ENCODE results near the gene AP1B1.

The AP1B1 gene

GRCh38 chr22:29292379-29292778 is 96.0 kb downstream of the AP1B1 start:
- Mint-ChIP-seq H3K27ac (no peak overlapping the region), H3K4me1 (no peaks in the 10 kb centered on the region), H3K36me3 (ENCODE audit: low read depth) (peaks cover 87% of the 10 kb centered on the region), H3K9me3 (no peaks in the 10 kb centered on the region), H3K27me3 (ENCODE audit: low read depth) (no peaks in the 10 kb centered on the region), H3K4me3 (no peak overlapping the region)
- TF ChIP-seq CTCF (IDR thresholded peaks at IDR 0.05; ENCODE audit: unreplicated experiment in 3 of 3), result no peak

- no peaks in the 10 kb centered on the region for H3K9me3 Mint-ChIP-seq
- H3K27me3 Mint-ChIP-seq (ENCODE audit: low read depth), result no peaks in the 10 kb centered on the region
These were observed 97.2 kb downstream of the AP1B1 start for GRCh38 chr22:29291215-29291614.

GRCh38 chr22:29290061-29290460 is 98.3 kb downstream of the AP1B1 start:
- Mint-ChIP-seq H3K4me3 (no peak overlapping the region), H3K27me3 (ENCODE audit: low read depth) (no peaks in the 10 kb centered on the region), H3K4me1 (no peaks in the 10 kb centered on the region), H3K27ac (no peak overlapping the region), H3K36me3 (ENCODE audit: low read depth) (peaks cover 91% of the 10 kb centered on the region), H3K9me3 (no peaks in the 10 kb centered on the region)
- no peak for TF ChIP-seq CTCF (IDR thresholded peaks at IDR 0.05; ENCODE audit: unreplicated experiment in 3 of 3)

More at GRCh38 chr22:29291215-29291614, 97.2 kb downstream of the AP1B1 start:
- no peak for TF ChIP-seq CTCF (IDR thresholded peaks at IDR 0.05; ENCODE audit: unreplicated experiment in 3 of 3)
- no peak overlapping the region for H3K27ac Mint-ChIP-seq
- peaks cover 89% of the 10 kb centered on the region for H3K36me3 Mint-ChIP-seq (ENCODE audit: low read depth)
- no peaks in the 10 kb centered on the region for H3K4me1 Mint-ChIP-seq
- no peak overlapping the region for H3K4me3 Mint-ChIP-seq

- no peak for TF ChIP-seq CTCF (IDR thresholded peaks at IDR 0.05; ENCODE audit: unreplicated experiment in 3 of 3)
- H3K27ac Mint-ChIP-seq, result no peak overlapping the region
- no peaks in the 10 kb centered on the region for H3K9me3 Mint-ChIP-seq
- peaks cover 91% of the 10 kb centered on the region for H3K36me3 Mint-ChIP-seq (ENCODE audit: low read depth)
- no peaks in the 10 kb centered on the region for H3K4me1 Mint-ChIP-seq
- no peak overlapping the region for H3K4me3 Mint-ChIP-seq
- no peaks in the 10 kb centered on the region for H3K27me3 Mint-ChIP-seq (ENCODE audit: low read depth)
These were observed 99.5 kb downstream of the AP1B1 start for GRCh38 chr22:29288837-29289236.

- Mint-ChIP-seq H3K4me1 (no peaks in the 10 kb centered on the region), H3K4me3 (no peak overlapping the region)
- no peak for TF ChIP-seq CTCF (IDR thresholded peaks at IDR 0.05; ENCODE audit: unreplicated experiment in 3 of 3)
These were observed 104.2 kb downstream of the AP1B1 start for GRCh38 chr22:29284196-29284595.

GRCh38 chr22:29277927-29278326 is 110.4 kb downstream of the AP1B1 start:
- Mint-ChIP-seq H3K4me1 (peaks cover 28% of the 10 kb centered on the region), H3K36me3 (ENCODE audit: low read depth) (peaks cover 95% of the 10 kb centered on the region), H3K27me3 (ENCODE audit: low read depth) (no peaks in the 10 kb centered on the region), H3K4me3 (no peak overlapping the region), H3K27ac (peak overlapping the region; percentile 7 to 74 (median 22)), H3K9me3 (no peaks in the 10 kb centered on the region)
- no peak for TF ChIP-seq CTCF (IDR thresholded peaks at IDR 0.05; ENCODE audit: unreplicated experiment in 3 of 3)

More at GRCh38 chr22:29284196-29284595, 104.2 kb downstream of the AP1B1 start:
- no peak overlapping the region for H3K27ac Mint-ChIP-seq
- no peaks in the 10 kb centered on the region for H3K27me3 Mint-ChIP-seq (ENCODE audit: low read depth)
- peaks cover 93% of the 10 kb centered on the region for H3K36me3 Mint-ChIP-seq (ENCODE audit: low read depth)
- H3K9me3 Mint-ChIP-seq, result no peaks in the 10 kb centered on the region

All from nephron (organoid).